ENCODE measurements around the gene CAPN14. TPM values are rescaled to one million over a fixed set of nuclear protein-coding genes. Genes with fewer than 3 reads are reported as not detected.

CAPN14 gene
- total RNA-seq, 1 experiment from 2014 or later: not detected

DNA sequence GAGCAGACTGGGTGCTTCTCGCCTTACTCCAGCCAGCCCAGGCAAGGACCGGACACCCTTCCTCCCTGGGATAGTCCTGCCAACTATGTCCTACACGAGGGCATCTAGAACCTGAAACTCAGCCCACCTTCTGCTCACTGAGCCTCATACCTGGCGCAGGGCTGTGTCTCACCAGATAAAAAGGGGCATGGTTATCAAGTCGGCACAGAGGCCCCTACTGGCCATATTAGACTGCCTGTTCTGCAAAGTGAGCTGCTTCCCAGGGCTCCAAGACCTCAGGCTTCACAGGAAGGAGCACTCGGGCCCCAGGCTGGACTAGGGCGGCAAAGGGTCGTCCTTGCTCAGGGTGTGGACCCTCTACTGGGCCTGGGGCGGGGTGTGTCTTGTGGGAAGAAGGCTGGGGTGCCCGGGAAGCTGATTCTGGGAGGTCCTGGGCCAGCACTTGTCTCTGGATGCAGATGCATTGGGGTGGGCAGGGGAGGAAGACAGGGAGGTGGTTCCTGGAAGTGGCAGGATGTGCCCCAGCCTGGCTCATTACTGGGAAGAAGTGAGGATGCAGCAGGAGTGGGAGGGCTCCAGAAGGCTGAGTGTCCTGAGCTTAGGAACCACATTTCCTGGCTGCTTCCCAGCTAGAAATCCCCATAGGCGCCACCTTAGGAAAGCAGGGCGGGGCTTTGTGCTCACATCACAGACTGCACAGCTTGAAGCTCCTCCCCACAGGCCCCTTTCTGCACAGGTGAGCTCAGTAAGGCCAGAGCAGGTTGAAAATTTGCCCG is 36.2 kb upstream of the CAPN14 start:
- ChIA-PET RAD21 (ENCODE audit: low non-redundant PET in 1 of 2, low total read pairs in 2 of 2, uncharacterized antibody in 2 of 2, unreplicated experiment in 2 of 2) (no interaction called here), POLR2A (no interaction called here), CTCF (no interaction called here)
- H3K9me2 ChIP-seq (ENCODE audit: insufficient read depth): no peaks in the 10 kb centered on the region
- DNase-seq (ENCODE audit: low read depth, low spot score): no peak
- intact Hi-C loops (cut with micrococcal nuclease): no loop called here
- H3K4me3 ChIP-seq (replicated peaks in 1 of 2; ENCODE audit: low read depth in 1 of 2, low read length in 2 of 2): no peak overlapping the region
- no peaks in the 10 kb centered on the region for H3K36me3 ChIP-seq (ENCODE audit: control insufficient read depth in 1 of 2, insufficient read depth in 2 of 2, low read length in 2 of 2)
- BruUV-seq (replicated peaks): no TSS peak
- no peak overlapping the region for H3K9ac ChIP-seq (ENCODE audit: low read length)
- H3K27me3 ChIP-seq (ENCODE audit: insufficient read depth, low read length): no peaks in the 10 kb centered on the region
- H3K79me2 ChIP-seq (ENCODE audit: insufficient read depth, low read length): no peaks in the 10 kb centered on the region
- no peaks in the 10 kb centered on the region for H3K9me3 ChIP-seq (ENCODE audit: control insufficient read depth in 1 of 2, insufficient read depth in 1 of 2, low read depth in 1 of 2, low read length in 2 of 2)
- H4K20me1 ChIP-seq (ENCODE audit: insufficient read depth): no peaks in the 10 kb centered on the region
- peak; percentile 60 for ATAC-seq
- H3K4me1 ChIP-seq (ENCODE audit: control insufficient read depth in 1 of 2, insufficient read depth in 2 of 2, low read length in 2 of 2): no peaks in the 10 kb centered on the region
- H2AFZ ChIP-seq (ENCODE audit: low read depth, low read length, poor library complexity, severe bottlenecking): no peak overlapping the region
- TF ChIP-seq YY1 (IDR thresholded peaks at IDR 0.05; ENCODE audit: extremely low read depth, insufficient replicate concordance, low read depth, low read length) (no peak), SP1 (IDR thresholded peaks at IDR 0.05; ENCODE audit: low read depth) (no peak), TCF7L2 (IDR thresholded peaks at IDR 0.05; ENCODE audit: borderline replicate concordance, extremely low read depth, insufficient read depth, insufficient read length) (no peak), CBX3 (IDR thresholded peaks at IDR 0.05; ENCODE audit: low read depth) (no peak), CEBPB (IDR thresholded peaks at IDR 0.05; ENCODE audit: low read depth) (no peak)
- TF ChIP-seq, protein P1, sequence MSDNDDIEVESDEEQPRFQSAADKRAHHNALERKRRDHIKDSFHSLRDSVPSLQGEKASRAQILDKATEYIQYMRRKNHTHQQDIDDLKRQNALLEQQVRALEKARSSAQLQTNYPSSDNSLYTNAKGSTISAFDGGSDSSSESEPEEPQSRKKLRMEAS (IDR thresholded peaks at IDR 0.05): no peak
- TF ChIP-seq, protein P2, sequence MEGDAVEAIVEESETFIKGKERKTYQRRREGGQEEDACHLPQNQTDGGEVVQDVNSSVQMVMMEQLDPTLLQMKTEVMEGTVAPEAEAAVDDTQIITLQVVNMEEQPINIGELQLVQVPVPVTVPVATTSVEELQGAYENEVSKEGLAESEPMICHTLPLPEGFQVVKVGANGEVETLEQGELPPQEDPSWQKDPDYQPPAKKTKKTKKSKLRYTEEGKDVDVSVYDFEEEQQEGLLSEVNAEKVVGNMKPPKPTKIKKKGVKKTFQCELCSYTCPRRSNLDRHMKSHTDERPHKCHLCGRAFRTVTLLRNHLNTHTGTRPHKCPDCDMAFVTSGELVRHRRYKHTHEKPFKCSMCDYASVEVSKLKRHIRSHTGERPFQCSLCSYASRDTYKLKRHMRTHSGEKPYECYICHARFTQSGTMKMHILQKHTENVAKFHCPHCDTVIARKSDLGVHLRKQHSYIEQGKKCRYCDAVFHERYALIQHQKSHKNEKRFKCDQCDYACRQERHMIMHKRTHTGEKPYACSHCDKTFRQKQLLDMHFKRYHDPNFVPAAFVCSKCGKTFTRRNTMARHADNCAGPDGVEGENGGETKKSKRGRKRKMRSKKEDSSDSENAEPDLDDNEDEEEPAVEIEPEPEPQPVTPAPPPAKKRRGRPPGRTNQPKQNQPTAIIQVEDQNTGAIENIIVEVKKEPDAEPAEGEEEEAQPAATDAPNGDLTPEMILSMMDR (IDR thresholded peaks at IDR 0.05 in 2 of 3, conservative IDR thresholded peaks at IDR 0.05 in 1 of 3; ENCODE audit: borderline replicate concordance in 1 of 3, insufficient read depth in 1 of 3, low read depth in 2 of 3, low read length in 2 of 3): no peak
- H3K27ac ChIP-seq (ENCODE audit: low read depth, low read length): no peak overlapping the region
- no peak overlapping the region for H3K4me2 ChIP-seq (ENCODE audit: low read length)
